ENCODE results near the gene DNAJC5G.

DNA sequence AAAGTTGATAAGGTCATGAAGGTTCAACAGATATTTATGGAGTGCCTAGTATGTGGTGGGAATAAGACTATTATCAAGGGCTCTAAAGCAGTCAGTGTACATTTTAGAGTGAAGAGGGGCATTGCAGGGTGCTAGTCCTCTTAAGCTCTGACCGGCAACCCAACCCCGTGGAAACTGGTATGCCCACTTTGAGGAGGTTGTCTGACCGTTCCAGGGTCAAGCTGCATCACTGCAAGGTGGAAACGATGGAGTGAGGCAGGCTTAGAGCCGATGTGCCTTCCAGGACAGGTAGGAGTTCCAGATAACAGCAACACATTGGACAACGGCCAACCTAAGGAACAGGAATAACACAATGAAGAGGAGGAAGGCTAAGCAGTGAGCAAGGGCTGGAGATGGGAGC lies 34.4 kb downstream of the DNAJC5G start:
- TF ChIP-seq, protein P1, sequence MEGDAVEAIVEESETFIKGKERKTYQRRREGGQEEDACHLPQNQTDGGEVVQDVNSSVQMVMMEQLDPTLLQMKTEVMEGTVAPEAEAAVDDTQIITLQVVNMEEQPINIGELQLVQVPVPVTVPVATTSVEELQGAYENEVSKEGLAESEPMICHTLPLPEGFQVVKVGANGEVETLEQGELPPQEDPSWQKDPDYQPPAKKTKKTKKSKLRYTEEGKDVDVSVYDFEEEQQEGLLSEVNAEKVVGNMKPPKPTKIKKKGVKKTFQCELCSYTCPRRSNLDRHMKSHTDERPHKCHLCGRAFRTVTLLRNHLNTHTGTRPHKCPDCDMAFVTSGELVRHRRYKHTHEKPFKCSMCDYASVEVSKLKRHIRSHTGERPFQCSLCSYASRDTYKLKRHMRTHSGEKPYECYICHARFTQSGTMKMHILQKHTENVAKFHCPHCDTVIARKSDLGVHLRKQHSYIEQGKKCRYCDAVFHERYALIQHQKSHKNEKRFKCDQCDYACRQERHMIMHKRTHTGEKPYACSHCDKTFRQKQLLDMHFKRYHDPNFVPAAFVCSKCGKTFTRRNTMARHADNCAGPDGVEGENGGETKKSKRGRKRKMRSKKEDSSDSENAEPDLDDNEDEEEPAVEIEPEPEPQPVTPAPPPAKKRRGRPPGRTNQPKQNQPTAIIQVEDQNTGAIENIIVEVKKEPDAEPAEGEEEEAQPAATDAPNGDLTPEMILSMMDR (IDR thresholded peaks at IDR 0.05) = no peak
- no peak for TF ChIP-seq POLR2A (IDR thresholded peaks at IDR 0.05)
- no peak for TF ChIP-seq EP300 (IDR thresholded peaks at IDR 0.05)
